IPS-NIHi11 (cell line): Measurements from ENCODE around the gene CREB5.

Source experiments
- DNase-seq: peaks from one replicate; pipeline ENCODE4 v3.0.0; 2012; ENCODE audit warnings: mixed read lengths, low spot score

Gene CREB5

DNA sequence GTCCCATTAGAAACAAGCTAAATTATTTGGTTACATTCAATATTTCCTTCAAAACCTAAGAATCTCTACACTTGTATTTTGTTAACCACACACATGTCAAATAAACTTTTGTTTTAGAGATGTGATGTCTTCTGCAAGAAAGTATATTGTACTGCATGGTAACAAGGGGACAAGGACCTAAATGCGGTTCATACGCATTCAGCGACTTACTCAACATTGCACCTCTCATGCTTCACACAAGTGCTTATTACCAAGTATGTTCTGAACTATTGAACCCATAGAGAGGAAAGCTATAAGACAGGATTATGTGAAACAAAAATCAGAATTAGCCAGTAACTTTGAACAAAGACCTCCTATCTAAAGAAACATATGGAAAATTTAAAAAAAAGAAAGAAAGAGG is 68.3 kb downstream of the CREB5 start:
- no peak for DNase-seq

DNA sequence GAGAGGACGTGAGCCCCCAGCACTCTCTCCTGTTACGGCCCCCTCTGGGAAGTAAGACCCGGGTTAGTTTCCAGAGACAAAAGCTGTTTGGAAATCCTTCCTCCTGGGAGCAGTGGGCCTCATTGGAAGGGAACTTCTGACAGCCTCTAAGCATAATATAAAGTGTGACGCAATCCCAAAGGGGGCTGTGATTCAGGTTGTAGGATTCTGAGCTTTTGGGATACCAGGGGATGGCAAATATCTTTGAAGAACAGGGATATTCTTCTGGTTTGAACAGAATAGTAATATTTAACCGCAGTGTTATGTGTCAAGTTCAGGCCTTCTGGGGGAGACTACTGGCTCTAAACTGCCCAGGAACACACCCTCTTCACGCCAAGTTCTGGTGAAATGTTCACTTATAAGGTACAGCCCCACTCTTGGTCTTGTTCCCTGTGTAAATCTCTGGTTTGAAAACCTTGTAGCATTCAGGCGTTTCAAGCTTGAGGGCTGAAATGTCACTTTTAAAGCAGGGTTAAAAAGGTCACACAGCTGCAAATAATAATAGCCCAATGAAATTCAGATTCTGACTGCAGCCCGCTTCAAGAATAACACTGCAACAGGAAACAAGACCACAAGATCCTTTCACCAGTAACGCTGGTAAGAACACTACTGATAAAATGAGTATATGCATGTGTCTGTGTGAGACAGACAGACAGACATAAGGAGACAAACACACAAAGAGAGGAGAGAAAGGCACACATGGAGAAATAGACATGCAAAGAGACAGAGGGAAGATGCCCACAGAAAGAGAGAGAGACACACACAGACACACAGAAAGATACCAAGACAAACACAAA is 69.0 kb downstream of the CREB5 start:
- DNase-seq = no peak

DNA sequence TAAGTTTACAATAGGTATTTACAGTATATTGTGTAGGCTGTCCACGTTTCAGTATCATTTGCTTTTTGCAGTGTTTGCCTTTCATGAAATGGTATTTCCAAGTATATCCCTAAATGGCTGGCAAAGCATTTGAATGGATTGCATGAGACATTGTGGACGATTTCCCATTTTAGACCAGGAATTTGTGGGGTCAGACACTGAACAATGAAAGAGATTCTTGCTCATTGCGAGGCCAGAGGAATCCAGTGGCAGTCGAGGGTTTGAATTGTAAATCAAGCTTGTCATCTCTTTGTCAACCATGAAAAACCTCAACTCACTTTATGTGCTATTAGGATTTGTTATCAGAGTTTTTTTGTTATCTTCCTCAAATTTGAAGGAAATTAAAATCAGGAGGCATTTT is 70.8 kb downstream of the CREB5 start:
- no peak for DNase-seq

DNA sequence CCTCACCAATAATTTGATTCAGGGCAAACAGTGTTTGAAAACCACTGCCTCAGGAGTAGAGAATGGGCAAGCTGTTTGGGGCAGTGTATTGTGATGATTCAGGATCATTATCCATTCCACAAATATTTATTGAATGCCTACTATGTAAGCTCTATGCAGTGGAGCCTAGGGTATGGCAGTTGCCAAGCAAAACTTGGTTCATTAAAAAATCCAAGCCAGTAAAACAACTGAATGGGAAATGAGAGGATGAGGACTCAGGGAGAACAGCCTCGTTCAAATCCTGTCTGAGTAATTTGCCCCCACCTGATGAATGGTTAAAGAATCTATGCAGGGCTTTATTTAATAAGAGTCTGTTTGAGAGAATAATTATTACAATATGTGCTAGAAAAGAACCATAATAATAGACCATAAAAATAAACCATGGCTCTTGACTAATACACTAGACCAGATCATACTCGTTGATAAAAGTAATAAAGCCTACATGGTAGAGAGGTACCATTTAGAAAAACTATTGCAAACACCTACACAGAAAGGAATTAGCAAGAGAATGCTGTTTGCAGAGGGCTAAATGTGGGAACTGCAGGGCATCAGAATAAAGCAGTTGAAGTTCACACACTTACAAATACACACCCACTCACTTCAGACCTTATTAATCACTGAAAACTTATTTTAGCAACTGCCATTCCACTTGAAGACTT is 71.7 kb downstream of the CREB5 start:
- no peak for DNase-seq

DNA sequence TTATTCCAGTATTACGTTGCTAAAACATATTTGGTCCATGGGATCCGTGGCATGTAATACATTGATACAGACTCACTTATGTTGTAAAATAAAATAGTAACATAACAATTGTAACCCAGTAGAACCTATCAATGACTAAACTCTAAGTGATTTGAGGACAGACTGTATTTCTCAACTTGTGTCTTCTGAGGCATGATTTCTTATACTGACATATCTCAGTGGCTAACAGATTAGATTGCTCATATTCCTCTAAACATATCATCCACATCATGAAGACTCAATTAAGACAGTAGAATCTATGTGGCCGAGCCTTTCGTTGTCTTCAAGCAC is 72.3 kb downstream of the CREB5 start:
- no peak for DNase-seq

DNA sequence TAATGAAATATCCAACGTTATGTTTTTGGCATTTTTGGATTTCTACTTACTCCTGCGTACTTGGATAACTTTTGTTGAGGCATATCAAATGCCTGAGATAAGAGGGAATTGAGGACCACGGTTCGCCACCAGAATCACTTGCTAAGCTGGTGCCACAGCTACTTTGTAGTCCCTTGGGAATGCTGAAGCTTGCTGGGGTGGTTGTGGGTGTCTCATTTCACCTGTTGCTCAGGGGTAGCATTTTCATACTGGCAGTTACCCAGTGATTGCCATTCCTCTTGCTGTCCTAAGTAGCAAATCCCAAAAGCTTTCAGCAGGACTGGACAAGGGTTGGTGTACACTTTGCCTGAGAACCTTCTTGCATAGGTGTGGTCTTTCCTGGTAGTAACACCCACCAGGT is 75.2 kb downstream of the CREB5 start:
- no peak for DNase-seq

DNA sequence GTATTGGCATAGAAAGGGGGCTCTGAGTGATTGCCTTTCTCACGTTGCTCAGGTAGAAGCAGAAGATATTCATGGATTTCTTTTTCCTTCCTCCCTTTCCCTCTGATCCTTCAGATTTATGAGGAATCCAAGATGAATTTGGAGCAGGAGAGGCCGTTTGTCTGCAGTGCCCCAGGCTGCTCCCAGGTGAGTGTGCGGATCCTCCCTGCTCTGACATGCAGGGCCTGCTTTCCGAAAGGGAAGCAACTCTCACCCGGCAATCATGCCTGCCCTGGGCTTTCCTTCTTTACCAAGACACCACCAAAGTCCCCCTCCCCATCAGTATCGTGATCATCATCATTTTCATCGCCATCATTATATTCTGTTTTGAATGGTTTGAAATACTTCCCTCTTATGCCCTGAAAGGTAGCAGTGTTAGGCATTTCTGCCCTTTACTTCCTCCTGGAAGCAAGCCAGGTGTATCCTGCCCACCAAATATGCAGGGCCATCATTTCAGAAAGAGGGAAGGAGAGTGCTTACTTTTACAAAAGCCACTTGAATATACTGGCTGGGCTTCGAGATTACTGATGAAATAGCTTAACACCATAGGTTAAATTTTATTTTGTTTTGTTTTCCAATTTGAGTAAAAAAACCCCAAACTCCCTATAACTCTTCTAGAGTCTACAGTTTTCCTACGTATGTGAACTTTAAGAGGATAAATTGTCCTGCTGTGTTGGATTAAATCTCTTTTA is 75.9 kb downstream of the CREB5 start:
- DNase-seq = no peak

DNA sequence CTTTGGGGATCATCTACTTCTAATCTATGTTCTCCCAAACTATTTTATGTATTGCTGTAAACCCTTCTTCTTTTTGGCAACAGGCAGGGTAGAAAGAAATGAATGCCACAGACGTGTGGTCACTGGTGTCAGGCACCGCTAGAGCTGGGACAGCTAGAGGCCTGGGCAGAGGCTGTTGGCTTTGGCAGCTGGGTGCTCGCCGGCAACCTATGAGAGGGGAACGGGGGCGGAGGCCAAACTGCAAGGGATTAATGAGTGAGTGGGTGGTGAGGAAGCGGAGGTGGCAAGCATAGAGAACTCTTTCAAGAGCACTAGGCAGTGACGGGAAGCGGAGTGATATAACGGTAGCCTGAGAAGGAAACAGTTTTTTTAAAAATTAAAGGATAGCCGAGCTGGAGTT is 78.5 kb downstream of the CREB5 start:
- DNase-seq = peak; percentile 23

DNA sequence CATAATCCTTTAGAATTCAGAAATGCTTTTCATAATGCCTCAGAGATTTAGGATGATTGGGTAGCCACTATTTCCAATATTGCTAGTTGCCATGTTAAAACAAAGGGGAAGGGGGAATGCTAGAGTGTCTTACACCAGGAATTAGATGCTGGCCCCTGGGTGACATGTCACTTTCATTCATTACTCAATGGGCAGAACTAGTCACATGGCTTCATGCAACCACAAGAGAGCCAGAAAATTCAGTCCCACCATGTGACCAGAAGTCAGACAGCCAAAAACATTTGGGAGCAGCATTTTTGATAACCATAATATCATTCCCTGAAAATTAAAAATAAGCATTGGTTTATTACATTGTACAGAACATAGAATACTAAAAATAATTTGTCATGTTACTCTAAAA is 81.2 kb downstream of the CREB5 start:
- no peak for DNase-seq

DNA sequence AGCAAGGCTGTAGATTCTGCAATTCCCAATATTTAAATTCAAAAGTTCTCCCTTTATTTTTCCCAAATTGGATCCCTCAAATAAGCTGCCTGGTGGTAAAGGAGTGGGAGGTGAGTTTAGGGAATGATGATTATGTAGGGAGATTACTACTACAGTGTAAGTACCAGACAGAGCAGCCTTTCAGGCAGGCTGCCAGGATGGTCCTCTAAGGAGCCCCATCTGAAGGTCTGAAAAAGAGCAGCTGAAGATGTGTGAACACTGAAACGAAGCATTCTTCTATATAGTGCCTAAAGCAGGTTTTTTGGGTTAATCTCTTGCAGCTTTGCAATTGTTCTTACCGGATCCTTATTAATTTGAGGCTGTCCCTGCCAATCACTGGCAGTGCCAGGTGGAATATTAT is 84.7 kb downstream of the CREB5 start:
- no peak for DNase-seq

DNA sequence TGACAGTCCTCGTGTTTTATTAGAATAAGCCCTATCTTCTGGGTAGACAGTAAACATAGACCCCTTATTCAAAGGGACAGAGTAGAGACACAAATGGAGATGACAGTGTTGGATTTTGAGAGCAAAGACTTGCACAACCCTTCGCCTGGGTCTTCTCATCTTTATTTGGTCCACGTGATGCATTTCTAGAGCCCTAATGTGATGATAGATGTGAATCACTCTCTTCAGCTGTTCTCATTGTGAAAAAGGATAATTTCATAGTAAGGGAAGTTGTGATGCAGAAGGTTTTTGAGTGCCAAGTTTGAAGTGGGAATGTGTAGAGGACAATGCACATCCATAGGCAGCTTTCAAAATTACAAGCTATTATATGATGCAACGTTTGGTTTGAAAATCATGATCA is 86.3 kb downstream of the CREB5 start:
- no peak for DNase-seq

DNA sequence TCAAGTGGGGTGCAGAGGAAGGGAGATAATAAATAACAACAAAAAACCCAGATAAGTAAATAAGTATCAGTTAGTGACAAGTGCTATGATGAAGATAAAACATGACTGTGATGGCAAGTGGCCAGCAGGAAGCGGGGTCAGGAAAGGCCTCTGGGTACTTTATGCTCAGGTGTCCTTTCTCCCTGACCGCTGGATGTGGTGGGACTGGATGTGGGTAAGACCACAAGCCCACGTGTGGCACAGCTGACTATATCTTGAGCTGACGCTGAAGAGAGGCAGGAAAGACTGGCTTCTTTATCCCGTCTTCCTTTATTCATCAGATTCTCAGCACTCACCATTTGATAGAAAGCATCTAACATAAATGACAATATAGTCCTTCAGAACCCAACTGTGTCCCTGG is 87.8 kb downstream of the CREB5 start:
- no peak for DNase-seq

DNA sequence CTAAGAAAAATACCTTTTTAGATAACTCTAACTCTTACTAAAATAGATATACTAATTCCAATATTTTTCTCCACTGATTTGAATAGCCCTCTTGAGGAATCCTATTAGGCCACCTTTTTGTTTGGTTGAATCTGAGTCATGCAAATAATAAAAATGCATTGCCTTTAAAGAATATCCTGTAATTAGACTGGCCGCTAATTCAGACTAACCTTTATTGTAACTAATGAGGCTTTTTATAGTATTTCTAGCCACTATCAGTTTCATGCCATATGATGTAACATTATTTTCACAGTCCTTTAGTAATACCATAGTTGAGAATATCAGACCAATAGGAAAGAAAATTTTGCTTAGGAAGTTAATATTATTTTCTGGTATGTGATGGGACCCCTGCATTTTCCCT is 90.1 kb downstream of the CREB5 start:
- DNase-seq = no peak

DNA sequence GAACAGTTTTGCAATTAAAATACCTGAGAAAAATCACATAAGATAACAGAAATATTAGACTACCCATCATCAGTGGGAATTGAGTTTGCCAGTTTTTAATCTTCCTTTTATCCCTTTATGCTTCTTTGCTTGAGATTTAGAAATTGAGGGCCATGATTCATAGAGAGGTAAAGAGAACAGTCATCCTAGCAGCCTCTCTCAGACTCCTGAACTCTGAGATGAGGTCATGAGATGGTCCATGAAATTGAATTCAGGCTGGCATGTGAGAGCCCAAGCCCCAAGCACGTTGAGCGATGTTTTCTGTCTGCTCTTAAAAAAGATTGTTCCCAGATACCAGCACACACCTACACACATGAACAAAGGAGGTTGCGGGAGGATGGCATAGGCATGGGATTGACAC is 91.1 kb downstream of the CREB5 start:
- no peak for DNase-seq

DNA sequence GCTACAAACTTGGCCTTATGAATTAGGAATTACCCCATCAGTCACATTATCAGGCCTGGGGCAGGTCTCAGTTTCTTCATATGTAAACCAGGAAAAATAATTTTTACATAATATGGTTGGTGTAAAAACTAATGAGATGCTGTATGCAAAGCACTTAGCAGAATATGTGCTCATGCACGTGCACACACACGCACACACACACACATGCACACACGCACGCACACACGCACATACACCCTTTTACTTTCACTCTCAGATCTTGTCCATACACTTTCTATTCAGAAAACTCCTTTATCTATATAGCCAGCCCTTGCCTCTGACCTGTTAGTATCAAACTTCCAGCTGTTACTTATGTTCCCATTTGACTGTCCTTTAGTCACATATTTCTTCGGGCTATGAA is 92.7 kb downstream of the CREB5 start:
- no peak for DNase-seq

DNA sequence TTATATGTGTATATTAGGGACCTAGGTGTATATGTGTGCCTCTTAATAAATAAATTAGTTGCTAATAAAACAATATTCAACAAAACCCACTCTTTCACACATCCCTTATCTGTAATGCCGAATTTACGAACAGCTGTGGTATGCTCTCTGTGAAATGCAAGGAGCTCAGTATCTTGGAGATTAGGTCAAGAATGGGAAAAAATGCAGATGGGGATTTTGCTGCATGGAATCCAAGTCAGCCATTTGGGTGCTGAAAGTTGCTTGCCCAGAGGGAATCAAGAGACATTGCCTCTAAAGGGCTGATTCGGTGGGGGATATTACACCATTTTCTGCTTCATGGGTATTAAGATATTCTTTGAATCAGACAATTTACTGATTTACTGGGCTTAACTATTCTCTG is 93.5 kb downstream of the CREB5 start:
- no peak for DNase-seq

DNA sequence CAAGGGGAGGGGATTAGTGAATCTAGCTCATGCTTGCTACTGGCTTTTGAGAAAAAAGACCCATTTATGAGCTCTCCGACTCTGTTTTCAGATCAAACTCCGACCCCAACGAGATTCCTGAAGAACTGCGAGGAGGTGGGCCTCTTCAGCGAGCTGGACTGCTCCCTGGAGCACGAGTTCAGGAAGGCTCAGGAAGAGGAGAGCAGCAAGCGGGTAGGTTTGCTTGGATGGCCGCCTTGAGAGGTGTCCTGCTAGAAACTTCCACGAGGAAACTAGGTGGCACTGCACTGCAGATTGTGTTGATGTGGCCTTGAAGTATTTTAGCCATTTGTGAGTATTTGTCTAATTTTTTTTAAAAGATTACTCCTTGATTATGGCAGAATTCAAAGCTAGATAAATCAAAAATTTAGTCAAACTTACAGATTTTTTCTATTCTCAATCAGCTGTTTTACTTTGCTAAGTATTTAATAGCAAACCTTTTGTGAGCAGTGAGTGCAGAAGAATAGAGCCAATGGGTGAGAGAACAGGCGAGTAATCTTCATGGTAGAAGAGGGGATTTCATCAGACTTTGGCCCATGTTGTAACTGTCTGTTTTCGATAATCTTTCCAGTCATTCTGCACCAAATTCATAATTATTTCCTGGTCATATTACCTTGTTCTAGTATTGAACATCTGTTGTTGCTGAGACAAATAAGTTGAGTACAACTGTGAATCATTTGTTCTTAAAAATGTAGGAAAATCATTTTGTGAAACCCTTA is 95.4 kb downstream of the CREB5 start:
- DNase-seq = no peak

DNA sequence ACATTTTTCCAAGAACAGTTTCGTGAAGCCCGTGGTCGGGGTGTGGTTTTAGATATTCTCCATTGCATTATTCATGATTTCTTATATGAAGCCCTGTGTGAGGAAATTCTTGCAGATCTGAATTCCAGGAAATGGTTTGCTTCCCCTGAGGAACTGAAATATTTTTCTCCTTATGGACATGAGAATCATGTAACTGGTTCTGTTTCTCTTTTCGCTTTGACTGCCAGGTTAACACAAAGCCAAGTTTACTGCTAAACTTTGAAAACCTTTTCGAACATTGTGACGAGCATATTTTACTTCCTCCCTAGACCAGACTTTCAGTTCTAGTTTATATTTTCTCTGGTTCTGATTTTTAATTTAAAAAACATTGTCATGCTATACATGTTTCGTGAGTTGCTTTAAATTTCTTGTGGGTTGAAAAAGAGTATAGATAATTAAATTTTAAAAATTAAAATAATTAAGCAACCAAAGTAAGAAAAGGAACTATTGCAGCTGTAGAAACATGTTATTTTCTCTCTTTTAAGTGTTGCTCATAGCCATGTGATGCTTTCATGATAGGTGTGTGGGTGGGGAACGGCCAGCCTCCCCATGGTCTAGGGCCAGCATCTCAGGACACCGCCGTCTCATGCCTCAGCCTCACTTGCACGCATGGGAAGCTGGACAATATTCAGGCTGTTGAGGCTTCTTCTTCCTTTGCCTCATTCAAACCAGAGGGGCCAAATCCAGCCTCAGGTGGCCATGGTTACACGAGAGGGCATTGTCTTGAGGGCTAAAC is 97.1 kb downstream of the CREB5 start:
- no peak for DNase-seq

DNA sequence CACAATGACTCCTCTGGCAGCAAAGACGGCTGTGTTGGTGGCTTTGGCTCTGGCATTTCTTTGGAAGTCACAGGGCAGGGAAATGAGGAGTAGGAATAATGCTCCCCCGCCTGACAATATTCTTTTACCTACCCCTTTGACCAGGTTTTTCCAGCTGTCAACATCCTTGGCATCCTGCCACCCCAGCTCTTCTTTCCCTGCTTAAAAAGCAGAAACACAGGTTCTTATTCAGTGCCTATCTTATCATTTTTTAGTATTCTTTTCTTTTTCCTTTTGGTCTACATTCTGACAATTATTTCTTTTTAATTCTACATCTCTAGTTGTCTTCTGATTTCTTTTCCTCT is 97.7 kb downstream of the CREB5 start:
- no peak for DNase-seq

DNA sequence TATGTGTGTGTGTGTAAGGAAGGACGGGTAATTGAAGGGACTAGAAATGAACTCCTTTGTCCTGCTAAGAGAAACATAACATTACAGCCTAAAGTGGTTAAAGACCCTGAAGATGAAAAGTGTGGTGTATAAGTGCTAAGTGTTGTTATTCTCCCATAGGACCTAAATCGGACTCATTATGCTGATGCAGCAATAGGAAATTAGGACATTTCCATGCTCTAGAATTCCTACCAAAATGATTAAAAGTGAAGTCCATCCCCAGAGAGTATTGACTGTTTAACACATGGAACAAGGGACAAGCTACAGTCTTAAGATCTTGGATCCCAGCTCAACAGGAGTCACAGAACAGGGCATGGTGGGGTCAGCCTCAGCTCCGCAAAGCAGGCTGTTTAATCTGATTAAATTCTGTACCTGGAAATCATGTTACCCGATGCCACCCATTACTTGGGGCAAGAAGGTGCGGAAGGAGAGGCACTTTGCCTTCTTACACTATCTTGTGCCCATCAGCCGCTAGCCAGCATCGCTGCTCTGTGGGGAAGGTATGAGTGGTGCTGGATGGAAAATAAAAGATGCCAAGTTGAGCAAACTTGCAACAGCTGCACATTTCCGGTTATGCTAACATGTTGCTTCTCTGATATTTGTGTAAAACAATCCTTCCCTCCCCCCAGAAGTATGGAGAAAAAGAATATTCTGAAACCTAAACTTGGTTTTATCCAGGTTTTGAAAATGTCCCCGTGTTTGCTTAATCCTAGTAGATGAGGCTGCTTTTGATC is 100.5 kb downstream of the CREB5 start:
- no peak for DNase-seq
